HG03108 (cell line): ENCODE results near the gene UVSSA.
"Not testable (repeated sequence)": the region's sequence is repeated elsewhere in the genome, so short reads cannot be mapped to it uniquely, and the experiment has no call there.

Experiments
- ATAC-seq: cut with Tn5 transposase; IDR thresholded peaks from one replicate; pipeline ENCODE4 v1.9.1; 2021; ENCODE audit warnings: moderate library complexity; ENCODE audit not compliant: unreplicated experiment

UVSSA gene

GRCh38 chr4:1416948-1417260, 69.9 kb downstream of the UVSSA start:
- ATAC-seq = no peak

GRCh38 chr4:1417522-1418390, 70.7 kb downstream of the UVSSA start:
- no peak for ATAC-seq

GRCh38 chr4:1418494-1419285, 71.7 kb downstream of the UVSSA start:
- no peak for ATAC-seq

- no peak for ATAC-seq
Measured at GRCh38 chr4:1419708-1420107, 72.7 kb downstream of the UVSSA start.

- no peak for ATAC-seq
Measured at GRCh38 chr4:1421657-1422056, 74.6 kb downstream of the UVSSA start.

- ATAC-seq = no peak
Measured at GRCh38 chr4:1427010-1427409, 80.0 kb downstream of the UVSSA start.

GRCh38 chr4:1443688-1444172, 96.7 kb downstream of the UVSSA start:
- ATAC-seq = not testable (repeated sequence)
